GM19240 (cell line): ENCODE measurements around the gene COL21A1.

Source experiments
- DNase-seq: peaks from one replicate; pipeline ENCODE4 v3.0.0; 2011; ENCODE audit warnings: low spot score; ENCODE audit not compliant: insufficient read length

COL21A1 gene

GRCh38 chr6:56188429-56188828, 59.0 kb downstream of the COL21A1 start:
- DNase-seq = no peak

- DNase-seq = no peak
These were observed 59.7 kb downstream of the COL21A1 start for GRCh38 chr6:56187686-56188085.

GRCh38 chr6:56176741-56177140, 70.6 kb downstream of the COL21A1 start:
- no peak for DNase-seq

GRCh38 chr6:56173228-56173627, 74.2 kb downstream of the COL21A1 start:
- no peak for DNase-seq

- DNase-seq = no peak
These were observed 75.2 kb downstream of the COL21A1 start for GRCh38 chr6:56172144-56172543.

GRCh38 chr6:56169366-56169765, 78.0 kb downstream of the COL21A1 start:
- no peak for DNase-seq

- no peak for DNase-seq
These were observed 78.8 kb downstream of the COL21A1 start for GRCh38 chr6:56168596-56168995.

- DNase-seq = no peak
These were observed 85.3 kb downstream of the COL21A1 start for GRCh38 chr6:56162081-56162480.

GRCh38 chr6:56160489-56160888, 86.9 kb downstream of the COL21A1 start:
- no peak for DNase-seq

- DNase-seq = no peak
These were observed 88.8 kb downstream of the COL21A1 start for GRCh38 chr6:56158571-56158970.

- no peak for DNase-seq
These were observed 90.7 kb downstream of the COL21A1 start for GRCh38 chr6:56156643-56157042.

GRCh38 chr6:56155634-56156141, 91.7 kb downstream of the COL21A1 start:
- DNase-seq = no peak

GRCh38 chr6:56154076-56154475, 93.3 kb downstream of the COL21A1 start:
- no peak for DNase-seq

GRCh38 chr6:56152611-56153010, 94.8 kb downstream of the COL21A1 start:
- no peak for DNase-seq

GRCh38 chr6:56151609-56152224, 95.7 kb downstream of the COL21A1 start:
- no peak for DNase-seq

- no peak for DNase-seq
These were observed 98.7 kb downstream of the COL21A1 start for GRCh38 chr6:56148488-56149186.

GRCh38 chr6:56147766-56148165, 99.6 kb downstream of the COL21A1 start:
- DNase-seq = no peak

GRCh38 chr6:56146086-56146485, 101.3 kb downstream of the COL21A1 start:
- DNase-seq = no peak

GRCh38 chr6:56145616-56146015, 101.8 kb downstream of the COL21A1 start:
- DNase-seq = no peak

- DNase-seq = no peak
These were observed 102.6 kb downstream of the COL21A1 start for GRCh38 chr6:56144538-56145324.

- no peak for DNase-seq
These were observed 103.6 kb downstream of the COL21A1 start for GRCh38 chr6:56143796-56144195.

GRCh38 chr6:56140090-56140489, 107.3 kb downstream of the COL21A1 start:
- no peak for DNase-seq
